T-helper 9 cell (primary cell): ENCODE results near the gene C20orf204.

Experiments used
- DNase-seq: peaks from one replicate; pipeline ENCODE4 v3.0.0-alpha.2; 2020

C20orf204 gene

GRCh38 chr20:64042054-64042781, 6.2 kb downstream of the C20orf204 start:
- DNase-seq: no peak

DNA sequence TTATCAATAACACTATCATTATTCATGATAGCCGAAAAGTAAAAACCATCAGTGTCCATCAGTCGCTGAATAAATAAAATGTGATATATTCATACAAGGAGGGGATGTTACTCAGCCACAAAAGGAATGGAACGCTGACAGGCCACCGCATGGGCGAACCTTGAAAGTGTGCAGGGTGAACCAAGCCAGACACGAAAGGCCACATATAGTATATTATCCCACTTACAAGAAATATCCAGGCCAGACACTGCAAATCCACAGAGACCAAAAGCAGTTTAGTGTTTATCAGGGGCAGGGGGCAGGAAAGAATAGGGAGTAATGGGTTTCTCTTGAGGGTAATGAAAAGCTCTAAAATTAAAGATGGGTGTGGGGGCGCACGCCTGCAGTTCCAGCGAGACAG, 7.8 kb downstream of the C20orf204 start:
- no peak for DNase-seq

DNA sequence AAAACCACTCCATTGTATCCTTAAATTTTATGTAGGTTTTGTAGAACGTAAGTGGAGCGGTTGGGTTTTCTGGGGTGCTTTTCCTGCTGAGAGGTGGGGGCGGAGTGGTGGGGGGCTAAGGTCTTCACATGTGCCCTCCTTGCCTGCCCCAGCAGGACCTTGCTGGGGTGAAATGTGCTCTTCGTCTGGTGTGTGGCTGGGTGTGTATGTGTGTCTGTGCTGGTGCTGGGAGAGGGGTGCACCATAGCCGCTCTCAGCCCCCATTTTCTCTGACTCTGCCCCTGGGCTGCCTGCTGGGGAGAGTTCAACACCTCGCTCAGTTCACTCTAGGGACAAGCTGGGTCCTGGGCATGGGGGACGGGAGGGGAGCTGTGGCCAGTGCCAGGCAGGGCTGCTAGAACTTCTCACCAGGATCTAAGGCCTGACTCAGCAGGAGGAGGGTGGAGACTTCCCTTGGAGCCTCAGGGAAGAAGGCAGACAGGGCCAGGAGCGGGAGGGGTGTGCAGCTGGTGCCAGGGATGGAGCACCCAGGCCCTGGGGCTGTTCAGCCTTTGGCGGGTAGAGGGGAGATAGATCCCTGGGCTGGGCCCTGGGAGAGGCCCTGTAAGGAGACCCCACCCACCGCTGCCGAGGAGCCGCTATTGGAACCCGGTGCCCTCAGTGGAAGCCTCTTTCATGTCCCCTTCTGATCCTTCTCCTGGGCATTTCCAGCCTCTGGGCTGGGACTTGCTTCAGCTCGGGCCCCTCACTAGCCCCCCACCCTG, 8.7 kb downstream of the C20orf204 start:
- DNase-seq: no peak

DNA sequence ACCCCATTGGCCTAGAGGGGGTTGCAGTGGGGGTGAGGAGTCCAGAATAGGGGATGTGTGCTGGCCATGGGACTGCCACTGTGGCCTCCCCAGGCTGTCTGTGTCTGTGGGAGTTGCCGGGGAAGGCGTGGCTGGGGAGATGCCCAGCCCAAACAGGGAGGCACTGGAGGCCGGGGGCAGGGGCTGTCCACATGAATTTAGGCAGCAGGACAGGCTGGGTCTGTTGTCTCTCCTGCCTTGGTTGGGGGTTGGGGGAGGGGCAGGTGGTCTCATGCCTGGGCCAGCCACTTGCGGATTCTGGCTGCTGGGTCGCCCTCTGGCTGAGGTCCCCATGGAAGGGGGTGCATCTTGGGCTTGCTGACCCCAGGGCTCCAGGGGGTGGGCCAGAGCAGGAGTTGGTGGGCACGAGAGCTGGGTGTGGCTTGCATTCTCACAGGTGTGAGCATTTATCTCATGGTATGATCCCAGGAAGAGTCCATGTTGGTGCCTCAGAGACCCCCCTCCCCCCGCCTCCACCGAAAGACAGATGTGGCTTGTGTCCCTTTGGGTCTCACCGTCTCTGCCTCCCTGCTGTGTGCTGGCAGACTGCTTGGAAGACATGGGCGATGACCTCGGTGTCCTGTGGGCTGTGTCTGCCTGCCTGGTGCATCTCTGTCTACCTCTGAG, 9.5 kb downstream of the C20orf204 start:
- DNase-seq: no peak

GRCh38 chr20:64047046-64047389, 11.0 kb downstream of the C20orf204 start:
- DNase-seq: no peak

- DNase-seq: no peak
These were observed 12.0 kb downstream of the C20orf204 start for GRCh38 chr20:64047968-64048401.

GRCh38 chr20:64048402-64049044, 12.5 kb downstream of the C20orf204 start:
- no peak for DNase-seq

- no peak for DNase-seq
These were observed 13.3 kb downstream of the C20orf204 start, which contains the start of gene SOX18 for GRCh38 chr20:64049060-64049877. SOX18 (minus strand) TSS chr20:64049639; CDS start chr20:64049516, 123 bp downstream.

- no peak for DNase-seq
These were observed 13.9 kb downstream of the C20orf204 start for GRCh38 chr20:64049878-64050260.

DNA sequence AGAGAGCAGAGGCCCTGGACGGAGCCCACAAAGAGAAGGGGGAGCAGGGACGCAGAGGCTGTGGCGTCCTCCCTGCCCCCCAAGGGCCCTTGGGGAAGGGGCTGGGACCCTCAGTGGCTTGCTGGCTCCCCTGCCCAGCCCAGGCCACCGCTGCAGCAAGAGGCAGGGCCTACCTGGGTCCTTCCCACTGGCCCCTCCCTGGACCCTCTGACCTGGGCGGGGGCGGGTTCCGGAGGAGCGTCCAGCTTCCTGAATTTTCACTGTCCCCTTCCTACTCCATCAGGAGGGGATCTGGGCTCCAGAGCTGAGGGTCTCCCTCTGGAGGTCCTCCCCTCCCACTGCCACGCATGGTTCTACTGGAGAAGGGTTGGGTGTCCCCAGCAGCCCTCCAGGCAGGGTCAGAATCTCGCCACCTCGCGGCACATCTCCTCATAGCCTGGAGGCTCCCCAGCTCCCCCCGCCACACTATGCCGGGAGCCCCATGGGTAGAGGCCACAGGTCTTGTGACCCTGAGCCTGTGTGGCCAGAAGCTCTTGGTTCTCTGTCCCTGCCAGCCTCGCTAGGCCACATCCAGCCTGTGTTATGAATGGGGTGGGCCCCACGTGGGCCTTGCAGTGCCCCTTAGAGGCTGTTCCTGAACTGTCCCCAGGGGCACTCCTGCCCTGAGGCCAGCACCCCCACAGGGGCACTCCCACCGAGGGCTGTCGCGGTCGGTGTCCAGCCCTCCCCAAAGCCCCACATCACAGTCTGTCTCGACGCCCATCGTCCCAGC, 14.5 kb downstream of the C20orf204 start:
- no peak for DNase-seq

- DNase-seq: no peak
These were observed 15.1 kb downstream of the C20orf204 start for GRCh38 chr20:64051033-64051452.

DNA sequence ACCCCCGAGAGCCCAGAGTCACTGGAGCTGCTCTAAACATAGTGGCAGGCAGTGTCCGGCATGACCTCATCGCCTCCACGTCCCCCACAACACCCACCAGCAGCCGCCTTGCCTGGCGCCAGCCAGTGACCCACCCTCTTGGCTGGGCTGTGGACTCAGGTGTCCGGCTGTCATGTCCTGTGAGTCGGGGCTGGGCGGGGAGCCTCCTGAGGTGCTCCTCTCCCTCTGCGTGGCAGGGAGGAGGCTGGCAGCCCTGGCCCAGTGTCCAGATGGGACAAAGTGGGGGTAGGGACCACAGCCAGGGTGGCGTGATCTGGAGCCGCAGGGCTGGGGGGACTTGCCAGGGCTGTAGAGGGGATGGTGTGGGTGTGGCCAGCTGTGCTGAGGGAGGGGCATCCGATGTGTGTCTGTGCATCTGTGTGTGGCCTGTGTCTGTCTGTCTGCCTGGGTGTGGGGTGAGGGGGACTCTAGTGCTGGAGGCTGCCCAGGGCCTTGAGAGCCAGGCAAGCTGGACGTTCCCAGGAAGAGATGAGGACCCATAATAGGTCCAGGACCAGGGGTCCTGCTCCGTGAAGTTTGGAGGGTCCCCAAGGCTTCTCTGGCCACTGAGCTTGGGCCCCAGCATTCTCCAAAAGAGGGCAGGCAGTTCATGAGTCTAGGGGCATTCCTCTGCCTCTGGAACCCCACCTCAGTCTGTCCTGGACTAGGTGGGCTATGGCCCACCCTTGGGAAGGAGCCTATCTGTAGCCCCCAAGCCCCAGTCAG, 15.8 kb downstream of the C20orf204 start:
- no peak for DNase-seq

- no peak for DNase-seq
These were observed 16.3 kb downstream of the C20orf204 start for GRCh38 chr20:64052326-64052722.

DNA sequence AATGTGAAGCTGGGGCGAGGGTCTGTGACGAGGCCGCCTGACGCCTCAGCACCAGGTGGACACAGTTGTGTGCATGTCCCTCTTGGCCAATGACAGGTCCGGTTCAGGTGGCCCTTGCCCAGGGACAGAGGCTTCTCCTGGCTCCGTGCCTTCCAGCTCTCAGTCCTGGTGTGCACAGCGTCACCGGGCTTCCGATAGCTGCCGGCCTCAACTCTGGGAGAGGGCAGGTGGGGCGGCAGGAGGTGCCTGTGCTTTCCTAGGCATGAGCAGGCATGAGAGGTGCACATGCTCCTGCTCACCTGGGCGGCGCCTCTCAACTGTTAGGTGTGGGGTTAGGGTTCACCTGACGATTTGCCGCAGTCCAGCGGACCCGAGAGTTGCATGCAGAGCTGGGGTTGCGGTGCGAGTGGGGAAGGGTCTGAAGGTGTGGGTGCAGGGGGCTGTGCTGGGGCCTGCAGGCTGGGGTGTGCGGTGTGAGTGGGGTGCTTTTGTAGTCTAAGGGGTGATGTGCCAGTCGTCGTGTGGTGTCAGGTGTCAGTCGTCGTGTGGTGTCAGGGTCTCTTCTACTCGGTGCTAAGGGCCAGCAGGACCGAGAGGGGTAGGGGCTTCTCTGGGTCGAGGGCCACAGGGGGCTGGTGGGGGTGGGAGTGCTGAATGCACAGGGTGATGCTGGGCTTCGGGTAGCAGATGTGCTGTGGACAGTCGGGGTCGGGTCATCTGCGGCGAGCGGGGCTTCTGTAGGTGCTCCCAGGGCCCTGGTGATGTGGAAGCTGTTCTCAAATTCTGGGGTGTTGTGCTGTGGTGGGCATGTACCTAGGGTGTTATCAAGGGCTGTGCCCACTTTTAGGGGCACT, 17.2 kb downstream of the C20orf204 start:
- no peak for DNase-seq

GRCh38 chr20:64053841-64054661, 18.1 kb downstream of the C20orf204 start:
- no peak for DNase-seq

DNA sequence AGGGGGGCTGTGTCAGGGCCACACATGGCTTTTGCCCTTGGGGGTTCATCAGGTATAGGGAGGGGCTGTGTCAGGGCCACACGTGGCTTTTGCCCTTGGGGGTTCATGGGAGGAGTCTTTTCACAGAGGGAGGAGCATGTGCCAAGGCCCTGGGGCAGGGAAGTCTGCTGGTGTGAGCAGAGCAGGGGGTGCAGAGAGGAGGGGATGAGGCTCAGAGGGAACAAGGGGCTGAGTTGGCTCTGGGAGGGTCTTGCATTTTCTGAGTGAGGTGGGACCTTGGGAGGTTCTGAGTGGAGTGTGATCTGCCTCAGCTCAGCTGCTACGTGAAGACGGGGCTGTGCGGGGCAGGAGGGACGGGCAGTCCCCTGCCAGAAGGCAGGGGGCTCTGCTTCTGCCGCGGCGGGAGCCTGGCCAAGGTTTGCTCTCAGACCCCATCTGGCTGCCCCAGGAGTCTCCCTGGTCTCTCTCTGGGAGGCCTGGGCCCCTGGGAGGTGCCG, 19.5 kb downstream of the C20orf204 start:
- no peak for DNase-seq

GRCh38 chr20:64055893-64056638, 20.1 kb downstream of the C20orf204 start:
- no peak for DNase-seq

GRCh38 chr20:64056639-64056888, 20.6 kb downstream of the C20orf204 start:
- DNase-seq: no peak
